HAP-1 (cell line): ENCODE data around the gene CNTNAP2.

Experiments used
- DNase-seq, 2 experiments: peaks; one replicate each; pipeline ENCODE4 v3.0.0-alpha.2; 2016 to 2020; ENCODE audit warnings: low spot score in 2 of 2
- H3K27me3 ChIP-seq: fragments of 250-450 bp; sonication (Bioruptor Pico); 2 replicates; pipeline ENCODE4 v1.5.1; 2020; ENCODE audit warnings: low read depth, mild to moderate bottlenecking, moderate library complexity
- H3K36me3 ChIP-seq: fragments of 250-450 bp; sonication (Bioruptor Pico); replicated peaks from 2 replicates; pipeline ENCODE4 v1.5.1; 2020; ENCODE audit warnings: mild to moderate bottlenecking
- H3K4me1 ChIP-seq: fragments of 250-450 bp; sonication (Bioruptor Pico); 2 replicates; pipeline ENCODE4 v1.5.1; 2020; ENCODE audit warnings: mild to moderate bottlenecking
- H3K4me3 ChIP-seq: fragments of 250-450 bp; sonication (Bioruptor Pico); 2 replicates; pipeline ENCODE4 v1.5.1; 2020; ENCODE audit warnings: mild to moderate bottlenecking, moderate library complexity
- H3K9me3 ChIP-seq: fragments of 250-450 bp; sonication (Bioruptor Pico); 2 replicates; pipeline ENCODE4 v1.5.1; 2020; ENCODE audit warnings: mild to moderate bottlenecking, moderate library complexity
- in situ Hi-C: fragments of 300-500 bp; cut with MboI; formaldehyde crosslinking; loops from 3 replicates; pipeline ENCODE4 v1.14.3; 2020; ENCODE audit warnings: low sequenced_read_pairs, inconsistent platforms, mixed read lengths

CNTNAP2 gene

DNA sequence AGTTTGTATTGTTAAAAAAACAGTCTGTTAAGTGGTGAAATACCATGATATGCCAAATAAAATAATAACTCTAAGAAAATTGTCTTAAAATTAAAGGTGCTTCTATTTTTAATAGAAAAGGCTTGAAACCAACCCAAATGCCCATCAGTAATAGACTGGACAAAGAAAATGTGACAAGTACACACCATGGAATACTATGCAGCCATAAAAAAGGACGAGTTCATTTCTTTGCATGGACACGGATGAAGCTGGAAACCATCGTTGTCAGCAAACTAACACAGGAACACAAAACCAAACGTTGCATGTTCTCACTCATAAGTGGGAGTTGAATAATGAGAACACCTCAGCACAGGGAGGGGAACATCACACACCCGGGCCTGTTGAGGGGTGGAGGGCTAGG lies 7.1 kb downstream of the CNTNAP2 start:
- H3K4me3 ChIP-seq = no peak overlapping the region
- in situ Hi-C loops = no loop called here

DNA sequence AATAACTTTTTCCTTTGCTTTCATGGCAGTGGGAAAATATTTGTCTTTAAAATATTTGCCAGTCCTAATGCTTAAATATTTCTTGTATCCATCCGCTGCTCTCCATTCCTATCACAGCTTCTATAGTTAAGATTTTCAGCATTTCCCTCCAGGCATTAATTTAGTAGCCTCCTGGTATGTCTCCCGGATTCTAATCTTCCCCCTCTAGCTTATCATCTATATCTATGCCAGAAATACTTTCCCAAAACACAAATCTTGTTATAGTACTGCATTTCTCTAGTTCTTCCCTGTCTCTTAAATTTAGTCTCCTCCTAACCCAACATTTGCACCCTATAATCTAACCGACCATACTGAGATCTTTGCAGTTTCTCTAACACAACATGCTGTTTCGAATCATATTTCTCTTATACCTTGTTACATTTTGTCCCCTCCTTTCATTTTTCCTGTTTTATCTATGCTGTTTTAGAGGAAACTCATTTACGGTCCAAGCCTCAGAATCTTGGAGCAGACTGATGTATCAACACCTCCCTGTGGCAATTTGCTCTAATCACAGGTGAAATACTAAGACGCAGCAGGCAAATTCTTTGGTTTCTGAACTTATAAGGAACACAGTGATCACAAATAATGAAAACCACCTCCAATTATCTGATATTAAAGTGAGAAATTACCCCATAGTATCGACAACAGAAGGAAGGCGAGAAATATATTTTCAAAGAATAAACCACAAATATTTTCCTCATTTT lies 10.3 kb downstream of the CNTNAP2 start:
- in situ Hi-C loops = no loop called here
- no peak for DNase-seq
- H3K36me3 ChIP-seq = no peaks in the 10 kb centered on the region

More for the DNA sequence above, 7.1 kb downstream of the CNTNAP2 start:
- Histone ChIP-seq H3K9me3 (no peaks in the 10 kb centered on the region), H3K27me3 (no peaks in the 10 kb centered on the region), H3K36me3 (no peaks in the 10 kb centered on the region), H3K4me1 (no peaks in the 10 kb centered on the region)
- no peak for DNase-seq

GRCh38 chr7:146129296-146129695 lies 12.7 kb downstream of the CNTNAP2 start:
- no peak for DNase-seq
- Histone ChIP-seq H3K27me3 (no peaks in the 10 kb centered on the region), H3K4me3 (no peak overlapping the region), H3K4me1 (no peaks in the 10 kb centered on the region), H3K9me3 (no peaks in the 10 kb centered on the region), H3K36me3 (no peaks in the 10 kb centered on the region)
- in situ Hi-C loops = no loop called here

More for the DNA sequence above, 10.3 kb downstream of the CNTNAP2 start:
- Histone ChIP-seq H3K27me3 (no peaks in the 10 kb centered on the region), H3K4me3 (no peak overlapping the region), H3K4me1 (no peaks in the 10 kb centered on the region), H3K9me3 (no peaks in the 10 kb centered on the region)

DNA sequence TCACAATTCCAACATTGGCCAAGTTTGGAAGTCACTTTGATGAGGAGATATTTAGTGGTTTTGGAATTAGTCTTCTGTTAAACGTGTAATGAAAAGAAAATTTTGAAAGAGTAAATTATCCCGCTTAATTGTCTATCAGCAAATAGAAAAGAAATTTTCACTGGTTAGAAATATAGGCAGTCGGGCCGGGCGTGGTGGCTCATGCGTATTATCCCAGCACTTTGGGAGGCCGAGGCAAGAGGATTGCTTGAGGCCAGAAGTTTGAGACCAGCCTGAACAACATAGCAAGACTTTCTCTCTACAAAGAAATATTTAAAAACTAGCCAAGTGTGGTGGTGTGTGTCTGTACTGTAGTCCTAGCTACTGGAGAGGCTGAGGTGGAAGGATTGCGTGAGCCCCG lies 13.4 kb downstream of the CNTNAP2 start:
- no peaks in the 10 kb centered on the region for H3K4me1 ChIP-seq

GRCh38 chr7:146131701-146132100 lies 15.1 kb downstream of the CNTNAP2 start:
- Histone ChIP-seq H3K9me3 (no peaks in the 10 kb centered on the region), H3K36me3 (no peaks in the 10 kb centered on the region), H3K4me1 (no peaks in the 10 kb centered on the region), H3K27me3 (no peaks in the 10 kb centered on the region), H3K4me3 (no peak overlapping the region)
- in situ Hi-C loops = no loop called here
- DNase-seq = no peak

More for the DNA sequence above, 13.4 kb downstream of the CNTNAP2 start:
- Histone ChIP-seq H3K9me3 (no peaks in the 10 kb centered on the region), H3K27me3 (no peaks in the 10 kb centered on the region), H3K4me3 (no peak overlapping the region), H3K36me3 (no peaks in the 10 kb centered on the region)
- in situ Hi-C loops = no loop called here
- DNase-seq = no peak

DNA sequence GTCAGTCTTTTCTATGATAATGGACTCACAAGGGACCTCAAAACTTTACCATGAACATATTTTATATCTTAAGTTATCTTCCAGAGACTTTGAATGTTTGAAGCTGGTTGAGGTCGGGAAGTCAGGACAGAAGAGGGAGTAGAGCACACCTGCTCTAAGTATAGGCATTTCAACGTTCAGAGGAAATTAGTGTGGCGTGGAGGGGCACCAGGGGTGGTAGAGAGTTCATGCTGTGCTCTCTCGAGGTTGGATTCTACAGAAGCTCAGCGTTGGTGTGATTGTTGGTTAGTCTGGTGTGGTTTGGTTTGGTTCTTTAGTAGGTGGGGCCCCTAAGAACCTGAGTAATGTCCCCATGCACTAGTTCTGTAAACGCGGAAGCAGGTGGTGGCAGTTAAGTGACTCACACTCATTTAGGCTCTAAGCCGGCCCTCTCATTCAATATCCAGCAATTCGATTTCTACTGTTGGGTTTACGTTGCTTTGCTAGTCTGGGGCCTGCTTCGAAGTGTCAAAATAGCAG lies 19.8 kb downstream of the CNTNAP2 start:
- in situ Hi-C loops = no loop called here
- Histone ChIP-seq H3K27me3 (no peaks in the 10 kb centered on the region), H3K9me3 (no peaks in the 10 kb centered on the region), H3K4me3 (no peak overlapping the region), H3K4me1 (no peaks in the 10 kb centered on the region), H3K36me3 (no peaks in the 10 kb centered on the region)
- DNase-seq = no peak

- in situ Hi-C loops = no loop called here
- H3K4me3 ChIP-seq = no peak overlapping the region
Observed at GRCh38 chr7:146138926-146139325, 22.3 kb downstream of the CNTNAP2 start.

DNA sequence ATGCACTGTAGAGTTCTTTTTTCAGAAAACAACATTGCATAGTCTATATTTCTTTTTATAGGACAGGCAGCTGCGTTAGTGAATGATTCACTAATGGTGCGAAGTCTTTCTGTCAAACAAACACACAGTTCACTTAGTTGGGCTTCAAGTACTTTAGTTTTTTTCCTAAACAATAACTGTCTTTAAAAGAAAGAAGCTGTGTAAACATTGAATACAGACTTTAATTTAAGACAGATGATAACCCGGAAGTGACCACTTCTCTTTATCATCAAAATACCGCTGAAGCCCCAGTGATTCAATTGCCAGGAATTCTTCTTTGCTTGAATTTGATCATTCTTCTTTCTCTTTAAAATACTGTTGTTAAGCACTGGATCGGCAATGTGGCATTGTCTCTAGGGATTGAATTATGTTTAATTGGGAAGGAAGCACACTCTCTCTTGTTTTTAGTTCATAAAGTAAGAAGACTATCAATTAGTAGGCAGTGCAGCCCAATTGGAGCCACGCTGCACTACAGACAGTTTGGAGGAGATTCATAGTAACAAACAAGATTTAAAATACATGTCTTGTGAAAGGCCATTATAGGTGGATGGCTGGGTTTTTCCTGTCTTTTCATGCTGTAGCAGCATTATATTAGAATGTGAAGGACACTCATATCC lies 30.4 kb downstream of the CNTNAP2 start:
- no peak for DNase-seq
- Histone ChIP-seq H3K9me3 (no peaks in the 10 kb centered on the region), H3K27me3 (no peaks in the 10 kb centered on the region), H3K36me3 (no peaks in the 10 kb centered on the region), H3K4me3 (no peak overlapping the region), H3K4me1 (no peaks in the 10 kb centered on the region)
- in situ Hi-C loops = no loop called here

More at GRCh38 chr7:146138926-146139325, 22.3 kb downstream of the CNTNAP2 start:
- Histone ChIP-seq H3K9me3 (no peaks in the 10 kb centered on the region), H3K4me1 (no peaks in the 10 kb centered on the region), H3K27me3 (no peaks in the 10 kb centered on the region), H3K36me3 (no peaks in the 10 kb centered on the region)
- no peak for DNase-seq

DNA sequence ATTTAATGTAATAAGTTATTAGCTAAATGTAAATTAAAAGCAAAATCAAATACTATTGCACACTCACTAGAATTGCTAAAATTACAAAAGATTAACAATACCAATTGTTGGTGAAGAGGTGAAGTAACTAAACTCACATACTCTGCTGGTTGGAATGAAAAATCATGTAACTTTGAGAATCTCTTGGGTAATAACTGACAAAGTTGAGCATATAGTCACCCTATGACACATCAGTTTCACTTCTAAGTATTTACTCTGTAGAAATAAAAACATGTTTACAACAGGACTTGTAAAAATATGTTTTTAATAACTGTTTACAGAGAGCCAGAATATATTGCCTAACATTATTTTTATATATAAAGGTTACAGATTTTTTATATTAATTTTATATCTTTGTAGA lies 33.6 kb downstream of the CNTNAP2 start:
- H3K4me3 ChIP-seq = no peak overlapping the region
- DNase-seq = no peak
- no peaks in the 10 kb centered on the region for H3K9me3 ChIP-seq
- in situ Hi-C loops = no loop called here
- no peaks in the 10 kb centered on the region for H3K27me3 ChIP-seq
- H3K36me3 ChIP-seq = no peaks in the 10 kb centered on the region
- no peaks in the 10 kb centered on the region for H3K4me1 ChIP-seq

DNA sequence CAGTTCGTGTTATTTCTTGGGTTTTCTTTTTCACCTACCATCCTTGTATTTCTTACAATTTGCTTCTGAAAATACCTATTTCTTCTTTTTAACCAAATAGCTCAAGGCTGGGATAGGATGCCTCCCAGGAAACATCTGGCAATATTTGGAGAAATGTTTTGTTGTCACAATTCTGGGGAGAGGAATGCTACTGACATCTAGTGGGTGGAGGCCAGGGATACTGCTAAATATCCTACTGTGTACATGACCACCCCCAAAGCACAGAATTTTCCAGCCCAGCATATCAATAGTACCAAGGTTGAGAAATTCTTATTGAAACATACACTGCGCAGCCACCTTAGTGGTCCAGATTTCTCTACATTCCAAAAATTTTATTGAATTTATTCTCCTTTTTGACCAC lies 55.5 kb downstream of the CNTNAP2 start:
- no peaks in the 10 kb centered on the region for H3K27me3 ChIP-seq
- no peaks in the 10 kb centered on the region for H3K9me3 ChIP-seq
- in situ Hi-C loops = no loop called here

GRCh38 chr7:146175716-146176115 lies 59.1 kb downstream of the CNTNAP2 start:
- H3K27me3 ChIP-seq = no peaks in the 10 kb centered on the region
- H3K36me3 ChIP-seq = no peaks in the 10 kb centered on the region
- H3K4me3 ChIP-seq = no peak overlapping the region
- in situ Hi-C loops = no loop called here
- H3K9me3 ChIP-seq = no peaks in the 10 kb centered on the region
- H3K4me1 ChIP-seq = no peaks in the 10 kb centered on the region
- no peak for DNase-seq

More for the DNA sequence above, 55.5 kb downstream of the CNTNAP2 start:
- Histone ChIP-seq H3K36me3 (no peaks in the 10 kb centered on the region), H3K4me1 (no peaks in the 10 kb centered on the region), H3K4me3 (no peak overlapping the region)
- no peak for DNase-seq

DNA sequence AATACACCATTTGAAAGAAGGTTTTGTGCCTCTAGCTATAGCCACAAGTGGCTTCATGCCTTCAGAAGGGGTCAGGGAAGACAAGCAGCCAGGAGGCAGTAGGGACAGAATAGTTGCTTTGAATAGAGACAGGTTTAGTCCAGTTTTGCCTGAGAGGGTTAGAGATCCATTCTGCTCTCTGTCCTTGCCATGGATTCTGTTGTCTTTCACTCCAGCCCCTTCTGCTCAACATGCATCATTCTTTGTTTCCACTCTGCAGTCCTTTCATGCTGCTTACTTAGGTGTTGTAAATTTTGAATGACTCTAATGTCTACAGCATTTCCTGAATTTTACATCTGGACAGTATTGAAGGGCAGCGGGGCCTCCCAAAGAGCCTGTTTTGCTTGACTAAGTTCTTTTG lies 60.3 kb downstream of the CNTNAP2 start:
- no peaks in the 10 kb centered on the region for H3K9me3 ChIP-seq
- H3K27me3 ChIP-seq = no peaks in the 10 kb centered on the region
- in situ Hi-C loops = no loop called here
- no peaks in the 10 kb centered on the region for H3K36me3 ChIP-seq
- no peak overlapping the region for H3K4me3 ChIP-seq
- H3K4me1 ChIP-seq = no peaks in the 10 kb centered on the region
- DNase-seq = no peak

DNA sequence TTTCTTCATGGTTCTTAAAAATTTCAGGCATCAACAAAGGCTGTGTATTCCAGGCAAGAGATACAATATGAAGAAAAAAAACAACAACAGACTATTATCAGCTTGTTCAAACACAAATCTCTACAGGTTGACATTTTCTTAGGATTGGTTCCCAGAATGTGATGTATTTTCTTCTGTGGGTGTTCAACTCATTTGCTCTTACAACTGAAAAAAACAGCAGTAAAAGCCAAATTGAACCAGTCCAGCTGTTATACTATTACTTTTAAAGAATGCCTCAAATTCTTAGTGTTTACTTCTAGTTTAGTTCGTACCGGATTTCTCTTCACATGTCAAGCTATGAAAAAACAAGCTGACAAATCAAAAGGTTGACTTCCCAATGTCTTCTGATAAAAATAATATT lies 60.7 kb downstream of the CNTNAP2 start:
- Histone ChIP-seq H3K4me1 (no peaks in the 10 kb centered on the region), H3K4me3 (no peak overlapping the region), H3K36me3 (no peaks in the 10 kb centered on the region), H3K27me3 (no peaks in the 10 kb centered on the region), H3K9me3 (no peaks in the 10 kb centered on the region)
- in situ Hi-C loops = no loop called here
- DNase-seq = no peak

GRCh38 chr7:146185844-146186243 lies 69.2 kb downstream of the CNTNAP2 start:
- no peaks in the 10 kb centered on the region for H3K36me3 ChIP-seq
- no peaks in the 10 kb centered on the region for H3K9me3 ChIP-seq
- DNase-seq = no peak
- no peak overlapping the region for H3K4me3 ChIP-seq
- no peaks in the 10 kb centered on the region for H3K4me1 ChIP-seq
- in situ Hi-C loops = no loop called here
- H3K27me3 ChIP-seq = no peaks in the 10 kb centered on the region
